ENCODE data around the gene ST6GALNAC3. TPM values are rescaled to one million over a fixed set of nuclear protein-coding genes. Genes with fewer than 3 reads are reported as not detected.

Gene ST6GALNAC3
- total and polyA plus RNA-seq, 11 donors = 2.5 to 7.7 (median 4.4) TPM

DNA sequence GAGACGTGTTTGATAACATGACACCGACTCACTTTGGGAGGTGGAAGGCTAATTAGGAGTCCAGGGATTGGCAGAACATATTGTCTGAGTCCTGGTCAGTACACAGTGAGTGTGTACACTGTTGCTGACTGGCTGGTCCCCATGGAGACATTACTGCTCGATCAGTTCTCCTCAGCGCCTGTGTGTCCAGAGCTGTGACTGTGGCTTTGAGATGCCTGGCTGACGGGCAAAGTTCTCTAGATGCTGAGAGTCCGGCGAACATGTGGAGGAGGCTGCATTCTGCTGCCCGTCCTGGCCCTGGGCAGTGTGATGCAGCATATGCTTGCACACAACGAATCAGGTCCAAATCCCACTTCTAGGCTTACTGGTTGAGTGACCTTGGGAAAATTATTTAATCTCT, 512.7 kb downstream of the ST6GALNAC3 start:
- no peaks in the 10 kb centered on the region for H3K36me3 ChIP-seq
- DNase-seq (no peak), ATAC-seq (no peak)
- no peak overlapping the region for H3K27ac ChIP-seq
- WGBS, 4 donors = 87 to 94% (median 90%) methylated on average over 7 to 9 of the region's 9 CpGs
- intact Hi-C loops (cut with DNase I) = no loop called here
- TF ChIP-seq, protein P1, sequence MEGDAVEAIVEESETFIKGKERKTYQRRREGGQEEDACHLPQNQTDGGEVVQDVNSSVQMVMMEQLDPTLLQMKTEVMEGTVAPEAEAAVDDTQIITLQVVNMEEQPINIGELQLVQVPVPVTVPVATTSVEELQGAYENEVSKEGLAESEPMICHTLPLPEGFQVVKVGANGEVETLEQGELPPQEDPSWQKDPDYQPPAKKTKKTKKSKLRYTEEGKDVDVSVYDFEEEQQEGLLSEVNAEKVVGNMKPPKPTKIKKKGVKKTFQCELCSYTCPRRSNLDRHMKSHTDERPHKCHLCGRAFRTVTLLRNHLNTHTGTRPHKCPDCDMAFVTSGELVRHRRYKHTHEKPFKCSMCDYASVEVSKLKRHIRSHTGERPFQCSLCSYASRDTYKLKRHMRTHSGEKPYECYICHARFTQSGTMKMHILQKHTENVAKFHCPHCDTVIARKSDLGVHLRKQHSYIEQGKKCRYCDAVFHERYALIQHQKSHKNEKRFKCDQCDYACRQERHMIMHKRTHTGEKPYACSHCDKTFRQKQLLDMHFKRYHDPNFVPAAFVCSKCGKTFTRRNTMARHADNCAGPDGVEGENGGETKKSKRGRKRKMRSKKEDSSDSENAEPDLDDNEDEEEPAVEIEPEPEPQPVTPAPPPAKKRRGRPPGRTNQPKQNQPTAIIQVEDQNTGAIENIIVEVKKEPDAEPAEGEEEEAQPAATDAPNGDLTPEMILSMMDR (IDR thresholded peaks at IDR 0.05) = no peak
- no peak for TF ChIP-seq POLR2A (IDR thresholded peaks at IDR 0.05)
- no peaks in the 10 kb centered on the region for H3K9me3 ChIP-seq
- H3K4me3 ChIP-seq = no peak overlapping the region
- H3K27me3 ChIP-seq = no peaks in the 10 kb centered on the region
- H3K4me1 ChIP-seq = no peaks in the 10 kb centered on the region

DNA sequence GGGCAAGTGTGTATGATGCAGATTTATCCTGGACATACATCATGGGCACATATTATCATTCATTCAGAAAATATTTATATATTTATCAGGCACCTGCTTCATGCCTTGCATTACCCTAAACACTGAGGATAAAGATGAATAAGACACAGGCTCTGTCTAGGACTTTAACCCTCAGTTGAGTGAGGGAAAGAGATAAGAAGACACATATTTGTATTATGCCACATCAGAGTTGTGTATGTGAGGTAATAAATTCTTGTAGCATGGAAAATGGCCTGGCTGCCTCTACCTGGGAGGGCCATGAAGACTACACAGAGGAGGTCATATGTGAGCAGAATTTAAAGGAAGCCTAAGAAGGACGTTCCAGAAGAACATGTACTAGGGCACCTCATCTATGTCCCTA, 516.9 kb downstream of the ST6GALNAC3 start:
- H3K27me3 ChIP-seq = no peaks in the 10 kb centered on the region
- no peak for ATAC-seq
- peaks cover 0 to 2% (median 0%) of the 10 kb centered on the region in 12 donors for H3K9me3 ChIP-seq
- TF ChIP-seq, protein P1 (IDR thresholded peaks at IDR 0.05) = no peak
- no peak for TF ChIP-seq POLR2A (IDR thresholded peaks at IDR 0.05)
- intact Hi-C loops (cut with DNase I) = no loop called here
- no peaks in the 10 kb centered on the region for H3K36me3 ChIP-seq
- no peaks in the 10 kb centered on the region for H3K4me1 ChIP-seq
- H3K27ac ChIP-seq = no peak overlapping the region
- DNase-seq = no peak
- 93 to 97% (median 94%) methylated on average over 1 of the region's 1 CpG for WGBS, 4 donors
- H3K4me3 ChIP-seq = no peak overlapping the region

DNA sequence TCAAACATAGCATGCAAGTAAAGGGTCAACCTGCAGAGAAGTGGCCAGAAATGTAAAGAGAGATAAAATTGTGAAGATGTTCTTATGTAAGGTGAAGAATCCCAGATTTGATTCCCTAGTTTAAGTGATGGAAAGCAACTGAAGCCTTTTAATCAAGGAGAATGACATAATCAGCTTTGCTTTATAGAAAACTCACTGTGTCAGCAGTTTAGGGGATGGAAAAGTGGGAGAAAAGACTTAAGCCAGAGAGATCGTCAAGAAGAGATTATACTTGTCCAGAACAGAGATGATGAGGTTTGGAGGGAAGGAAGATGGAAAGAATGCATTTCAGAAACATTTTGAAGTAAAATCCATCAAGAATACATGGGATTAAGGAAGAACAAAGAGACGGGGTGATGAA, 517.4 kb downstream of the ST6GALNAC3 start:
- DNase-seq = no peak
- H3K4me1 ChIP-seq = no peaks in the 10 kb centered on the region
- WGBS, 4 donors = 84 to 93% (median 88%) methylated on average over 2 of the region's 2 CpGs

DNA sequence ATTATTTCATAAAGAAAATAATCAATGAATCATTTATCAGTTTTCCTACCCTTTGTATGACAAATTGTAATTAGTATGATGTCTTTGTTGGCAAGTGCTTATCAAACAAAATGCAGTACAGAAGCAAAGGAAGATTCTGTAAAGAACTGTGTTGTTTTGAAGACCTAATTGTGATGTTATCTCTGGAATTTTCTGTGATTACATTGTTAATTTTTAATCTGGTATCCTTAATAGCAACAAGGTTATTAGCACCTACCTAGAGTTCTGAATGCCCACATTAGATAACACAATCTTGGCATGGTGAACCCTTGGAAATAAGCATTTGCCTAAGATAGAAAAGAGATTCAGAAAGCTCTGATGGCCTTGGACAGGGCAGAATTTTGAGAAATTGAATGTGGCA, 518.6 kb downstream of the ST6GALNAC3 start:
- Histone ChIP-seq H3K36me3 (no peaks in the 10 kb centered on the region), H3K4me1 (no peaks in the 10 kb centered on the region), H3K27me3 (no peaks in the 10 kb centered on the region), H3K4me3 (no peak overlapping the region), H3K27ac (no peak overlapping the region), H3K9me3 (peaks cover 0 to 2% (median 0%) of the 10 kb centered on the region in 12 donors)
- intact Hi-C loops (cut with DNase I) = no loop called here
- ATAC-seq (no peak), DNase-seq (no peak)
- no peak for TF ChIP-seq POLR2A (IDR thresholded peaks at IDR 0.05)
- TF ChIP-seq, protein P1 (IDR thresholded peaks at IDR 0.05) = no peak

More for the DNA sequence above, 517.4 kb downstream of the ST6GALNAC3 start:
- no peak for TF ChIP-seq POLR2A (IDR thresholded peaks at IDR 0.05)
- TF ChIP-seq, protein P1 (IDR thresholded peaks at IDR 0.05) = no peak
- no peaks in the 10 kb centered on the region for H3K36me3 ChIP-seq
- H3K27me3 ChIP-seq = no peaks in the 10 kb centered on the region
- no peak for ATAC-seq
- intact Hi-C loops (cut with DNase I) = no loop called here
- H3K4me3 ChIP-seq = no peak overlapping the region
- H3K27ac ChIP-seq = no peak overlapping the region
- peaks cover 0 to 2% (median 0%) of the 10 kb centered on the region in 12 donors for H3K9me3 ChIP-seq

Measured in heart left ventricle (tissue), 16 donors.